GM21526 (cell line): ENCODE results near the gene TIGIT.

Experiments used
- ATAC-seq: cut with Tn5 transposase; IDR thresholded peaks from one replicate; pipeline ENCODE4 v1.9.1; 2021; ENCODE audit warnings: moderate library complexity; ENCODE audit not compliant: unreplicated experiment, low FRiP score

Gene TIGIT

GRCh38 chr3:114308830-114309229 is 15.0 kb downstream of the TIGIT start:
- ATAC-seq, result peak; percentile 78

DNA sequence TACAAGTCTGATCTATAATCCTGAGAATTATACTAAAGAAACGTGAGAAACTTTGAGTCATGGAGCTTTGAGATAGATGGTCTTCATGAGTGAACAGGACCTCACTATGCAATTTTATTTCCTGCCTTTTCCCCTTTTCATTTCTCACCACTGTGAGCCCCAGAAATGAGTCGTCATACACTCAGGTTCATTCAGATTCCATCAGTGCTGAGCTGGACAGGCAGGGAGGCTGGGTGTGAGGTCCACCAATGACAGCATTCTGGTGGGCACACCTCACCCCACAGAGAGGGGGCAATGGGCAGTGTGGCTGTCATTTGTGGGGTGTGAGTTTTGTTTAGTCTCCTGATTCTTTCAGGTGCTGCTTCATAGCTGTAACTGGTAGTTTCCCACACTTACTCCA is 16.9 kb downstream of the TIGIT start:
- no peak for ATAC-seq

DNA sequence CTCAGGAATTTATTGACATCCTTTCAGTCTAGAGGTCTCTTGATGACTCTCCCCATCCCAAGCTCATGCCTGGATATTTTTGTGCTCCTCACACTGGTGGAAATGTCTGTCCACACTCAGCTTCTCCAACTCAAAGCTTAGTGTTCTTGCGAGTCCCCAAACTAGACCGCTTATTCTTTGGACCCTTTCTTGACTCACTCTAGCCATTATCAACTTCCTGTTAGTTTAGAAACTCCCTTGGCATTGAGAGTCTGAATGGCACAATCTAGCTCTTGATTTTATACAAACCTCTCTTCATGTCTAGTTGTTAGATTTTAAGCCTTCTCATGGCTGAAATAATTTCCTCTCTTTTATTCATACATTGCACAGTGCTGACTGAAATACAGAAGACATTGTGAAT is 19.6 kb downstream of the TIGIT start:
- ATAC-seq, result no peak

DNA sequence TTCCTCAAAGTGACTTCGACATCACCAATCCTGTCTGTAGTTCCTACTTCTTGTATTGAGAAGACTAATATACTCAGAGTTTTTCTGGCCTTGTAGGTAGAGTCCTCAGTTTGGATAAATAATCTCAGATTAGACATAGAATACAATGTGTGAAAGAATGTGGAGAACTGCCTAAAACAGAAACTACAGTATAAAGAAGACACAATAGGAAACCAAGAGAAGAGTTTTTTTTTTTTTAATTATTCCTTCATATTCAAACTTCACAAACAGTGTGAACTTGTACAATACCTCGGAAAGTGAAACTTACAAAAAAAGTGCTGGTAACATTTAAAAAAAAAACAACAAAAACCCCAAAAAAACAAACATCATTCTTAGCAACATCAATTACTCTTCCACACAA is 20.5 kb downstream of the TIGIT start:
- no peak for ATAC-seq

GRCh38 chr3:114318295-114318694 is 24.5 kb downstream of the TIGIT start:
- ATAC-seq, result no peak

DNA sequence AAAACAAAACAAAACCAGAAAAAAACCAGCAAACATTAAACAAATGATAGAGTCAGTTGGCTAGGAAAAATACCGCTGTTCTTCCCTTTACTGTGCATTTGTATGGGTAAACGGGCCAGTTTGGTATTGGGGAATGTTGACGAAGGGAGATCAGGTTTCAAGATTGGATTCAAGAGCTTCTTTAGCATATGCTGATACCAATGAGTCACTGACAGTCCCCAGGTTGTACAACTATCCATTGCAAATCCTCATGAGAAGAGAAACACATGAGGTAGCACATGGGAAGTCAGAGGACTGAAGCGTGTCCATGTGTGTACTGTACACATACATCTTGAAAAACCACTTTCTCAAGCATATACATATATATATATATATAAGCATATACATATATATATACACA is 25.6 kb downstream of the TIGIT start:
- ATAC-seq, result no peak

DNA sequence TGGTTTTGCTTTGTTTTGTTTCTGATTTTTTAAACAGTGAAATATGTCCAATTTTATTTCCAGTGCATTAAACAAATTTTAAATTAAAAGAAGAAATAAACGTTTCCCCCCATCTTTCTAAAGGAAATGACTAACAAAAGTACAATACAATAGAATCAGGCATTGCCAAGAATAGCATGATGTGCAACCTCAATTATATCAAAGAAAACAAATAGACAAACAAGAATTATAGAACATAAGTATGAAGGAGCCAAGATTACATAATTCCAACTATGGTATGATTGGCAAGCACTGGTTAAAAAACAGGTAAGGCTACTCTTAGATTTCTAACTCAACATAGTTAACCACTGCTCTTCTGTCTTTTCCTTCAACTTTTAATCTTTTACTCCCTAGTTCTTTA is 26.4 kb downstream of the TIGIT start:
- ATAC-seq, result no peak

DNA sequence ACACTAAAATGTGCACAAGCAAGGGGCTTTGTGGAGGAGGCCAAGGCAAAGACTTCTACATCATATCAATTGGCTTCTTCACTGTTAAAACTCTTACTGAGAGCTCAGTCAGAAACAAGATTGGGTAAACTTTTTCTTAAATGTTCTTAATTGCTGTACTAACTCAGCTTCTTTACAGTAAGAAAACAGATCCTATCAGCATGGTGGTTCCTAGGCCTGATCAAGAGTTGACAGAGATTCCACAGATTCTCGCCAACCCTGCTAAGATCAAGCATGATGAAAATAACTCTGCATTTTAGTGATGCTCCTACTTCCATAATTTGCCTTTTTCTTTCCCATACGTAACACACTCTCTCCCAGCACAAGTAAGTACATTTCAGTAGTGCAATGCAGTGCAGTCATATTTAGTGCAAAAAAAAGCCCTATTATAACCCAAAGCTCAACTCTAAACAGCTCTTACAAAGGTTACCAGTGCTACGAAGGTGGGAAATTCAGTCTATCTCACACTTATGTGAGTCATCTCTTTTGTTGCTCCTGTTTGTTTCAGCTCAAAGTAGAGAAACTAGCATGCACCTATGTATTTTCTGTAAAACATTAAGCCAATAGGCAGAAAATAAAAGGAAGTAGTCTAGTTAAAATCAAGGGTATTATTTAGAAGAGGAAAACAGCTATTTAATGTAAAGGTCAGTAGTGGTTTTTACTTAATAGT is 29.9 kb downstream of the TIGIT start:
- ATAC-seq, result no peak

DNA sequence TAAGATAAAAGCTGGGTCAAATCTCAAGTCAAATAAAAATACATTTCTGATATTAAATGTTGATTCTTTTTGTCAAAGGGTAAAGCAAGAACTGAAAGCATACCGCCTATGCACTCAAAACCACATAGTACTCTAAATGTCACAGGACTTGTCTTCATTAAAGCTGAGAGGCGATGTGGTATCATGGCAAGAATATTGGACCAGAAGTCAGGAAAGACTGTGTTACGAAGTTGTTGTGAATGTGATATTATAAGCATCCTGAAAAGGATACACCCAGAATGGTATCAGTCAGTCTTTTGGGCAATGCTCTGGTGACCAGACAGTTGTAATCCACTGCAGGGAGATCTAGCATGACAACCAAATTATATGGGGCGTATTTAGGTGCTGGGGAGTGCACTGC is 33.8 kb downstream of the TIGIT start:
- ATAC-seq, result no peak

DNA sequence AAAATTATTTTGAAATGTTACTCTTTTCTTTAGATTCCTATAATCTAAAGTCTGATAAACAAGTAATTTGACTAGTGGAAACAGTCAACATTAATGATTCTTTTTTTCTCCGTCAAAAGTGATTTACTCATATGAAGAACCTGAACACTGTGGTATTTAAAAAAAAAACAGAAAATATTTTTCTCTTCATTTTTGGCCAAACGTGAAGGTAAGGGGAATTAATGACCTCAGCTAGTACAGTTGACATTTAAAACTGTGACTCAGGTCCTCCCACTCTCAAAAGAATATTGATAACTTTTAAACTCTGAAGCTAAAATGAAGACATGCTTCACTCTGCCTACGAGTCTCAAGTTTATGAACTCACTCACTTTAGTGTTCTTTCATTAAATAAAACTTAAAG is 34.5 kb downstream of the TIGIT start:
- ATAC-seq, result no peak

DNA sequence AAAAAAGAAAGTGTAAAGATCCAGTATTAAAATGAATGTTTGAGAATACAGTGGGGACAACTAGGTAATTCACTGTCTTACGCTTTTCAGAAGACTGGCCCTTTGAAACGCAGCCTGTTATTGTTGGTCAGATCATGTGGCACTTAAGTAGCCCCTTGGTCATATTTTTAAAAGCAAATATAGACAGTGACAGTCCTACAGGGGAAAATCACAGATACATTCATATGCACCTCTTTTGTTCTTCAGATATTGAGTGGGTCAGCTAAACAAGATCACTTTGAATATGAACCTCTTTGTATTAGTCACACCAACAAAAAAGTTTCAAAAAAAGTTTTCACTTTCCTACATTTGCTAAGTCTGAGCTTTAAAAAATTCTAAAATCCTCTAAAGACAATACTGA is 36.0 kb downstream of the TIGIT start:
- no peak for ATAC-seq

DNA sequence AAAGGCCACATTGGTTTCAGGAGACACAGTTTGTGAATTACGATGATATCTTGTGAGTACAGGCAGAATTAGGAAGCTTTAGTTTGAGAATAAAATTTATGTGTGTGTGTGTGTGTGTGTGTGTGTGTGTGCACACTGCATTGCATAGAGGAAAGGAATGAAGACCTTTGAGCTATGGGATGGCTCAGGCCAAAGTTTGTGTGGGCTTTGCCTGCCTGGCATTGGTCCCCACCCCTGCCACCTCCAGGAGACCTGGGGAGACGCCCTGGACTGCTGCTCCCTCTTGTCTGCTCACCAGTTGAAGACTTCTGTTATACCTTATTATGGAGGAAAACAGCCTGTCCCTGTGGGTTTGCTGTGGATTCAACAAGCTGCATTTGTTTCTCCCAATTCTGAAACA is 37.2 kb downstream of the TIGIT start:
- no peak for ATAC-seq

DNA sequence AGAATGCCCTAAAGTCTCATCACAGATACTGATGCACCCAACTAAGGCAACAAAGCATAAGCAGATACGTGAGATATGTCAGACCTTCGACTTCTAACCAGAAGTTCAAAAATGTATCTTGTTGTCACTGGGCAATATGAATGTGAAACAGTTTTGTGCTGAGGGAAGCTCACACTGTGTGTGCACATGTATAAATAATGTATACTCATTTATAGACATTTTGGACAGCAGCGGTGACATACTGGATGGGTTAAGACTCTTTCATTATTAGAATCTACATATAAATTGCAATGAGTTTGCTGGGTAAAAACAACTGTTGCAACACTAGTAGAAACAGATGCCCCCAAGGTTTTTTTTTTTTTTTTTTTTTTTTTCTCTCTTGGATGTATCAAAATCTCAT is 37.9 kb downstream of the TIGIT start:
- no peak for ATAC-seq

DNA sequence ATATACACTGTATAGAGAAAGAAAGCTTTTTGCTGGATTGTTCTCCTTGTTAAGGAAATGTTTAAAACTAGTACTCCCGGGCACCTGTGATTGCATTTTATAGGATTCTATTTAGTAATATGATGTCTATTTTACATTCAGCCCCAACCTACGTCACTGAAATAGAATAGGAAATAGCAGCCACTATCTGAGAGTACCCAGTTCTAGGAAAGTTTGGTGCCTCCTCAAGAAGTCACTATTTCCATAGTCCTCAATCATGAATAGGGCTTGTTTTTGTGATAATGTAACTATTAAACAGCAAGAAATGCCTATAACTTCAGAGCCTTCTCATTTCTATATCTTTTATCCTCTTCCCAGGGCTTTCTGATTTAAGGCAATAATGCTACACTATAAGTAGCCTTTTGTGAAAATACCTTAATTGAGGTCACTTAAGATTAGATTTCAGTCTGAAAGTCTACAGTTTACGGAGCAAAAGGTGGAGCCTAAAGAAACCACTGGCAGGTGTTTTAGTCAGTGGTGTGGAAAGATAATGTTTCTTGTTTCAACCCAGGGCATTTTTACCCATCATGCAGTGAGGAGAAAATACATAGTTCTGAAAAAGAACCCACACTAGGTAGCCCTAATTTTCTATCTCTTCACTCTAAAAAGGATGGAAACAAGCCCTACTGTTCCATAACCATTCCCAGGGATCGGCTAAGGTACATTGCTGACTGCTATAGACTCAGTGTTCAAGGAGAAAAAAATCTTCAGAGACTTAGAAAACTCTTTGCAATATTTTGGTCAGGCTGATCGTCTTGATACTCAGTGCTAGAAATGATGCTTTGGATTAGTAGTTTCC is 38.7 kb downstream of the TIGIT start:
- ATAC-seq, result peak; percentile 67

DNA sequence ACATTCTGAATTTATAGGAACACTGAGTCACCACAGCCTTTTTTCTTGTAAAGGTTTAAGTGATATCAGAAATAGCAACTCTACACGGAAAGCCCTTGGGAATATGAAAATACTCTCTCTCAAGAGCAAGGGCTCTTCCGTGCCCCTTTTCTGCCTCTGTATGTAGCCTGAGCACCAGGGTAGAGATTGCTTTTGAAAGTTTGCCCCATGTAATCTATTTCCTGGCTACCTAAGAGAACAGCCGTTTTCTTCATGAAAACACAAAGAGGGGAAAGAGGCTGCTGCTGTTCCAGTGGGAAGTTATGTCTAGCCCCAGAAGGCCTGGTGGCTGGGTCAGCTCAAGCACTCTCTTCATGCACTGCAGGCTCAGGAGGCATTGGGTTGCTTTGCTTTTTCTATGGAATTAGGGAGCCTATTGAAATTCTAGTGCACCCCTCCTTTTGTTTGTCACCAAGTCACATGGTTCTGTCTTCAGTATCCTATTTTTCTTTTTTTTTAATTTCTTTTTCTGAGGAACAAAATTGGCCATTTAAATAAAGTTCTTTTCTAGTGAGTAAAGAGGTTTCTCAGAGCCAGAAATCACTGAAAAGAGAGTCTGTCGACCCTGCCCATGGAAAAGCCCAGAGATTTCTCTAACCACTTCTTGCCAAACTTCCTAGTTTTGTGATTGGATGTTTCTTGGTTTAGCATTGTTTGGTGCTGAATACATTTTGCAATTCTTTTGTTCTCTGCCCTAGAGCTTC is 39.5 kb downstream of the TIGIT start:
- ATAC-seq, result no peak

GRCh38 chr3:114333923-114334240 is 40.1 kb downstream of the TIGIT start:
- ATAC-seq, result no peak

GRCh38 chr3:114336122-114336697 is 42.4 kb downstream of the TIGIT start:
- no peak for ATAC-seq

DNA sequence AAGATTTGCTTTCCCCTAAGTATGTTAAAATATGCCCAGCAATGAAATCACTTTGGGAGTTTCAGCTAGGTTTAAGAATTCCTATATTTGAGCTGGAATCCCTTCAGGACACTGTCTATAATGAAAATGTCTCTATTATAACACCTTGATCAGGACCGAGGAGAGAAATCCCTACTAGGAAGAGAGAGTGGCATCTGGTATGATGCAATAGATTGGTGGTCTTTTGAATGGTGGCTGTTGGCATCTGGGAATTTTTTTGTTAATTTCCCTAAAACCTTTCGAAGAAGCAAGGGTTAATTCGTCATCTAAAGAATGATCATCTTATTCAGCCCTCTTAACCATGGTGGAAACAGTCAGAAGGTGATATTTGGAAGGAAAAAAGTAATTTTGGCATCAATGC is 43.0 kb downstream of the TIGIT start:
- ATAC-seq, result no peak

GRCh38 chr3:114338651-114339357 is 45.0 kb downstream of the TIGIT start:
- ATAC-seq, result no peak

- ATAC-seq, result no peak
Observed at GRCh38 chr3:114344492-114344891, 50.7 kb downstream of the TIGIT start.

DNA sequence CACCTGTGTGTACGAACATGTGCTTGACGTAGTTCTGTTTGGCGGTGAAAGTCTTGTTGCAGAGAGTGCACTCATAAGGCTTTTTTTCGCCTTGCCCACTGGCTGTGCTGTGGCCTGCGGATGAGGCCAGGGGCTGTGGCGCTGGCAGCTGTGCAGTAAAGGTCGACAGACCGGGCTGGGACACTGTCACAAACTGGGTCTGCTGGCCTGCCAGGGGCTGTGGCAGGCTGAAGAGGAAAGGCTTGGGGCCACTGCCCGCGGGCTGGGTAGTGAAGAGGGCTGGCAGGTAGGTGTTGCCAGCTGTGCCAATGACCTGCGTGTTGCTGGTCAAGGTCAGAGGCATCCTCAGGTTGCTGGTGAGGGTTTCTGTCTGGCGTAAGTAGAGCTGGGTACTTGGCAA is 56.4 kb downstream of the TIGIT start:
- no peak for ATAC-seq
